ENCODE data around the gene NACC2. TPM values are rescaled to one million over a fixed set of nuclear protein-coding genes. Genes with fewer than 3 reads are reported as not detected.

NACC2 gene
- total RNA-seq, 2 donors from 2014 or later, result 8.4 to 13.7 TPM

- peaks cover 0 to 1% of the 10 kb centered on the region in 2 donors for H3K9me3 Mint-ChIP-seq
- H3K36me3 Mint-ChIP-seq (ENCODE audit: insufficient read depth in 2 of 2), result peaks cover 0 to 2% of the 10 kb centered on the region in 2 donors
- DNase-seq (no peak), ATAC-seq (replicated peaks in 1 of 2) (no peak)
- H3K27ac Mint-ChIP-seq, result no peak overlapping the region
- H3K27me3 Mint-ChIP-seq (ENCODE audit: low read depth), result no peaks in the 10 kb centered on the region
- no peak overlapping the region for H3K4me3 Mint-ChIP-seq
- no peaks in the 10 kb centered on the region for H3K4me1 Mint-ChIP-seq (ENCODE audit: low read depth)
Observed at GRCh38 chr9:136021872-136022681, 73.0 kb downstream of the NACC2 start.

GRCh38 chr9:136021171-136021871, 73.8 kb downstream of the NACC2 start:
- Mint-ChIP-seq H3K4me3 (no peak overlapping the region), H3K36me3 (ENCODE audit: insufficient read depth in 2 of 2) (no peaks in the 10 kb centered on the region), H3K4me1 (ENCODE audit: low read depth) (no peaks in the 10 kb centered on the region), H3K27ac (no peak overlapping the region), H3K27me3 (ENCODE audit: low read depth) (no peaks in the 10 kb centered on the region), H3K9me3 (no peaks in the 10 kb centered on the region)
- DNase-seq, result no peak
- no peak for ATAC-seq (replicated peaks in 1 of 2)

GRCh38 chr9:136020671-136021070, 74.4 kb downstream of the NACC2 start:
- H3K4me1 Mint-ChIP-seq (ENCODE audit: low read depth), result no peaks in the 10 kb centered on the region

GRCh38 chr9:136020206-136020605, 74.9 kb downstream of the NACC2 start:
- H3K9me3 Mint-ChIP-seq, result no peaks in the 10 kb centered on the region
- H3K4me1 Mint-ChIP-seq (ENCODE audit: low read depth), result no peaks in the 10 kb centered on the region
- H3K4me3 Mint-ChIP-seq, result no peak overlapping the region
- DNase-seq (peak in 1 of 2 donors; percentile 13), ATAC-seq (replicated peaks in 1 of 2) (peak in 1 of 2 donors; percentile 41)
- H3K27me3 Mint-ChIP-seq (ENCODE audit: low read depth), result no peaks in the 10 kb centered on the region
- H3K36me3 Mint-ChIP-seq (ENCODE audit: insufficient read depth in 2 of 2), result no peaks in the 10 kb centered on the region
- H3K27ac Mint-ChIP-seq, result no peak overlapping the region

More at GRCh38 chr9:136020671-136021070, 74.4 kb downstream of the NACC2 start:
- Mint-ChIP-seq H3K27ac (no peak overlapping the region), H3K27me3 (ENCODE audit: low read depth) (no peaks in the 10 kb centered on the region), H3K4me3 (no peak overlapping the region), H3K9me3 (no peaks in the 10 kb centered on the region), H3K36me3 (ENCODE audit: insufficient read depth in 2 of 2) (no peaks in the 10 kb centered on the region)
- no peak for ATAC-seq (replicated peaks in 1 of 2)
- DNase-seq, result no peak

- Mint-ChIP-seq H3K9me3 (no peaks in the 10 kb centered on the region), H3K27me3 (ENCODE audit: low read depth) (no peaks in the 10 kb centered on the region), H3K4me3 (no peak overlapping the region), H3K27ac (no peak overlapping the region), H3K36me3 (ENCODE audit: insufficient read depth in 2 of 2) (no peaks in the 10 kb centered on the region), H3K4me1 (ENCODE audit: low read depth) (no peaks in the 10 kb centered on the region)
- DNase-seq (no peak), ATAC-seq (replicated peaks in 1 of 2) (no peak)
Observed at GRCh38 chr9:136019681-136020060, 75.4 kb downstream of the NACC2 start.

GRCh38 chr9:136019041-136019680, 75.9 kb downstream of the NACC2 start:
- no peaks in the 10 kb centered on the region for H3K9me3 Mint-ChIP-seq
- no peak overlapping the region for H3K4me3 Mint-ChIP-seq
- no peaks in the 10 kb centered on the region for H3K36me3 Mint-ChIP-seq (ENCODE audit: insufficient read depth in 2 of 2)
- no peaks in the 10 kb centered on the region for H3K27me3 Mint-ChIP-seq (ENCODE audit: low read depth)
- H3K4me1 Mint-ChIP-seq (ENCODE audit: low read depth), result no peaks in the 10 kb centered on the region
- ATAC-seq (replicated peaks in 1 of 2), result no peak
- DNase-seq, result no peak
- H3K27ac Mint-ChIP-seq, result no peak overlapping the region

- Mint-ChIP-seq H3K4me3 (no peak overlapping the region), H3K36me3 (ENCODE audit: insufficient read depth in 2 of 2) (no peaks in the 10 kb centered on the region), H3K27ac (no peak overlapping the region), H3K9me3 (no peaks in the 10 kb centered on the region), H3K4me1 (ENCODE audit: low read depth) (no peaks in the 10 kb centered on the region), H3K27me3 (ENCODE audit: low read depth) (no peaks in the 10 kb centered on the region)
- ATAC-seq (replicated peaks in 1 of 2), result no peak
- no peak for DNase-seq
Observed at GRCh38 chr9:136018257-136019031, 76.6 kb downstream of the NACC2 start.

- H3K27me3 Mint-ChIP-seq (ENCODE audit: low read depth), result no peaks in the 10 kb centered on the region
- no peaks in the 10 kb centered on the region for H3K9me3 Mint-ChIP-seq
- no peaks in the 10 kb centered on the region for H3K36me3 Mint-ChIP-seq (ENCODE audit: insufficient read depth in 2 of 2)
- ATAC-seq (replicated peaks in 1 of 2), result no peak
- no peak overlapping the region for H3K4me3 Mint-ChIP-seq
- H3K27ac Mint-ChIP-seq, result no peak overlapping the region
- DNase-seq, result no peak
- H3K4me1 Mint-ChIP-seq (ENCODE audit: low read depth), result no peaks in the 10 kb centered on the region
Observed at GRCh38 chr9:136017289-136018190, 77.5 kb downstream of the NACC2 start.

GRCh38 chr9:136016572-136017288, 78.4 kb downstream of the NACC2 start:
- Mint-ChIP-seq H3K9me3 (no peaks in the 10 kb centered on the region), H3K27me3 (ENCODE audit: low read depth) (no peaks in the 10 kb centered on the region), H3K36me3 (ENCODE audit: insufficient read depth in 2 of 2) (no peaks in the 10 kb centered on the region), H3K27ac (no peak overlapping the region), H3K4me1 (ENCODE audit: low read depth) (no peaks in the 10 kb centered on the region), H3K4me3 (no peak overlapping the region)
- no peak for ATAC-seq (replicated peaks in 1 of 2)
- DNase-seq, result no peak

GRCh38 chr9:136015656-136016571, 79.2 kb downstream of the NACC2 start:
- no peak for DNase-seq
- no peak overlapping the region for H3K4me3 Mint-ChIP-seq
- no peaks in the 10 kb centered on the region for H3K4me1 Mint-ChIP-seq (ENCODE audit: low read depth)
- ATAC-seq (replicated peaks in 1 of 2), result no peak
- no peaks in the 10 kb centered on the region for H3K27me3 Mint-ChIP-seq (ENCODE audit: low read depth)
- no peaks in the 10 kb centered on the region for H3K36me3 Mint-ChIP-seq (ENCODE audit: insufficient read depth in 2 of 2)
- no peak overlapping the region for H3K27ac Mint-ChIP-seq
- H3K9me3 Mint-ChIP-seq, result no peaks in the 10 kb centered on the region
